Cardiac septum (tissue), 1 donor: ENCODE data around the gene GLUD1. TPM values are rescaled to one million over a fixed set of nuclear protein-coding genes. Genes with fewer than 3 reads are reported as not detected.
"Not testable (repeated sequence)": the region's sequence is repeated elsewhere in the genome, so short reads cannot be mapped to it uniquely, and the experiment has no call there.

Source experiments
- DNase-seq: peaks from one replicate; pipeline ENCODE4 v3.0.0-alpha.2; 2020; ENCODE audit warnings: low spot score
- intact Hi-C: fragments of 100-400 bp; cut with DNase I; formaldehyde crosslinking; loops from one replicate; pipeline ENCODE4 v1.14.0; 2022
- long read RNA-seq: library from polyadenylated mRNA; unstranded; transcript quantifications from one replicate; pipeline ENCODE4 v2.0.0, GENCODE V29; 2021
- total RNA-seq: library from RNA; stranded (reverse); fragmentation: NEBNext Ultra II Directional; extraction: Animal tissue kit (Norgen Biotek cat#: 25700); gene quantifications from one replicate; pipeline ENCODE4 v1.2.1, GENCODE V29; 2021
- donor health status: DM: no; HTN: no; CAD: no.

The GLUD1 gene
- 118 TPM for total RNA-seq
- long read RNA-seq, transcript GLUD1-201 (13 exons, 3,039 nt), result major isoform, 255 of 282 reads
- long read RNA-seq, partial matches to known transcripts, result 18 of 282 reads
- long read RNA-seq, other reads (novel, unspliced or antisense), result 9 of 282 reads

DNA sequence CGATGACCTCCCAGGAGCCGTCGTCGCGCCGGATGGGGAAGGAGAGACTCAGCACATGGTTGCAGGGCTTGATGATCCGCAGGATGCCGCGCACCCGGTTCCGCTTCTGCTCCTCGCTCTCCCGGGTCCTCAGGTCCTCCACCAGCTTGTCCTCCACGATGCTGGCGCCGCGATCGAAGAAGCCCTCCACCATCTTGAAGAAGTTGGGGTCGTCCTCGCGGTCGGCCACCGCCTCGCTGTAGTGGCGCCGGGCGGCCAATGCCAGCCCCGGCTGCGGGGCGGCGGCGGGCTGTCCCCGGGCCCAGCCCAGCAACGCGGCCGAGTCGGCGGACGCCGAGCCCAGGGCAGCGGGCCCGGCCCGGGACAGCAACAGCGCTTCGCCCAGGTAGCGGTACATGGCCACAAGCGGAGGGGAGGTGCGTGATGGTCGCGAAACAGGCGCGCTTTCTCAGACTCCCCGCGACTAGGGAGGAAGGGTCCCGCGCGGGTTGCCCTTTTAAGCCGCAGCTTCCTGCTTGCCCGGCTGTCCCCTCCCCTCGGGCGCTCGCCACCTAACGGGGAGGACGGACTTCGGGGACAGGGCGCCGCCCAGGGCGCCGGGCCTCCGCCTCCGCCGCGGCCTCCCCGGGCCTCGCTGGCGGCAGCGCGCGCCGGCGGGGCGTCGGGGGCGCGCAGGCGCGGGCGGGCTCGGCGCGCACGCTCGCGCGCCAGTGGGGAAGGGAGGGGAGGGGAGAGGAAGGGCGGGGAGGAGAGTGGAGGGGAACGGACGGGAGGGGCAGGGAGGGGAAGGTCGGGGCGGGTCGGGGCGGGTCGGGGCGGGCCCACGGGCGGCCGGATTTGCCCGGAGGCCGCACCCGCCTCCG is at the start of gene GLUD1, which contains the start of gene SHLD2:
GLUD1 (minus strand) TSS at position 471 of the 863 bp plus-strand sequence; CDS start at position 397, 74 bp downstream.
SHLD2 (plus strand) TSS at position 834 of the 863 bp plus-strand sequence. CDS start 56,149 bp downstream, outside the sequence.
- DNase-seq, result peak; percentile 96
- intact Hi-C loops, result loop anchor here (2.0 kb wide), 1 partner anchor 124 kb away; no protein-coding TSS in a partner anchor

DNA sequence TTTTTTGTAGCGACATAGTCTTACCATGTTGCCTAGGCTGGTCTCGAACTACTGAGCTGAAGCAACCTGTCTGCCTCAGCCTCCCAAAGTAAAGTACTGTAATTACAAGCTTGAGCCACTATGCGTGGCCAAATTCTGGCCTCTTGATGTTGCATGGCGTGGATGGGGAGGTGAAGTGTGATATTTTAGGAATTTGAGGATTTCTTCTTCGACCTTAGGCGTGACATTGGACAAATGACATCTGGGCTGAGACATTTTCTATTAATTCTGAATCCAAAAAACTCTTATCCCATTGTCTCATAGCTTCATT is 48.4 kb upstream of the GLUD1 start:
- intact Hi-C loops, result not testable (repeated sequence)

DNA sequence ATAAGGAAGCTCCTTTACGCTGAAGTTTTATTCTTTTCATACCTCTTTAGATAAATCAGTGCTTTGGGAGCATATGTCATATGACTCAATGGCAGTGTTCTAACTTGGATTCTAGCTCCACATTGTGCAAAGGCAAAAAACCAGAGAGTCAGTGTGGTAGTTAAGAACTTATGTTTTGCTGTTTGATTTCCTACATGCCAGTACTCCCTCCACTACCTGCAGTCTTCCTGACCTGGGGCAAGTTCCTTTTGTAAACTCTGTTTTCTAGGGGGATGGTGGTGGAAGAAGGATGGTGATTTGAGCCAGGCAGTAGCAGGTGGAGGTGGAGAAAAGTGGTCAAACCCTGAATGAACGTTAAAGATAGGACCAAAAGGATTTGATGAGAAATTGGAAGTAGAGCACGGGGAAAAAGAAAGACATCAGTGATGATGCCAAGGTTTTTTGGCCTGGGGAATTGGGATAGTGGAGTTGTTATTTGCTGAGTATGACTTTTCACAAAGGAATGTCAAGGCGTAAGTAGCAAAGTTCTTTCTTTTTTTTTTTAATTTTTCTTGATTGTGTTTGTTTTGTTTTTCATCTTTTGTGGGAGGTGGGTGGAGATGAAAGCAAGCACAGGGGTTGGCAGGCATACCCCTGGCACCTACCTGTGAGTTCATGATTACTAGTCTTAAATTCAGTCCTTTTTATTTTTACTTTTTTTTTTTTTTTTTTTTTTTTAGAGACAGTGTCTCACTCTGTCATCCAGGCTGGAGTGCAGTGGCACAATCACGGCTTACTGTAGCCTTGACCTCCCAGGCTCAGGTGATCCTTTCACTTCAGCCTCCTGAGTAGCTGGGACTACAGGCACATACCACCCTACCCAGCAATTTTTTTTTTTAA is 47.8 kb upstream of the GLUD1 start:
- intact Hi-C loops, DNase-seq: not testable (repeated sequence)

More for the DNA sequence above, 48.4 kb upstream of the GLUD1 start:
- not testable (repeated sequence) for DNase-seq

DNA sequence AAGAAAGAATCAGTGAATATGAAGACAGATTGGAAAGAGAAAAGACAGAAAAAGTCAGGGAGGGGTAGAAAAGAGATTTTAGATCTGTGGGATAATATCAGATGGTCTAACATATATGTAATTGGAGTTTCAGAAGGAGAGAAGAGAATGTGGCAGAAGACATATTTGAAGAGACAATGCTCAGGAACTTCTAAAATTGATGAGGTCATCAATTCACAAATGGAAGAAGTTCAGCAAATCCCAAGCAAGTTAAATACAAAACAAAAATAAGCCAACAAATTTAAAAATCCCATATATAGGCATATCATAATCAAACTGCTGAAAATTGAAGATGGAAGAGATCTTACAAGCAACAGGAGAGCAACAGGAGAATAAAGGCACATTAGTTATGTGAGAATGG is 42.8 kb upstream of the GLUD1 start:
- intact Hi-C loops, DNase-seq: not testable (repeated sequence)

DNA sequence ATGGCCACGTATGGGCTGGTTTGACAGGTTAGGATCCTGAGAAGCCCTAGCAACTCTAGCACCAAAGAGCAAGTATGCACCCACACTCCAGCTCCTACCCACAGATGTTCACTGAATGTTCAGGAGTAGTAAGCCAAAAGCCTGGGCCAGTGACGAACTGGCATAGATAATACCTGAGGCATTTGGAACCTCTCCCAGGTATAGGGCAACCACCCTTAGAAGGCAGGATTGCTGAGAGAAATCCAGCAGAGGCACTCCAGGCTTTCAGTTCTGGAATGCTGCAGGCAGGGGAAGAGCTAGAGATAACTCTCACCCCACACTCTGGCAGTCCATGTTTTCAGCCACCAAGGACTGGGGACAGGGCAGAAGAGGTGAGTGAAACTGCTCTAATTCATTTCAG is 39.8 kb upstream of the GLUD1 start:
- intact Hi-C loops, DNase-seq: not testable (repeated sequence)

DNA sequence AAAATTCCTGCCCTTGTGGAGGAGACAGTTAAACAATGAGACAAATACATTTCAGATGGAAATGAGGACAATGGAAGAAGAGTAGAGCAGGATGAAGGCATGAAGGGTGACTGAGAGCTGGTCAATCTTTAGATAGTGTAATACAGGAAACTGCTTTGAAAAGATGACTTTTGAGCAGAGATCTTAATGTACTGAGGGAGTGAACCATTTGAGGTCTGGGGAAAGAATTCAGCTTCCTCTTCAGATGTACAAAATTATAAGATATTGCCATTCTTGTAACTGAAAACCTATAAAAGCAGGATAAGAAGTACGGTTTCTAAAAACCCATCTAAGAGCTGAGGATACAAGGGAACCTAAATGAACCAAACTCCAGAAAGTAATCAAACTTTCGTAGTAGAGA is 39.3 kb upstream of the GLUD1 start:
- intact Hi-C loops, DNase-seq: not testable (repeated sequence)

DNA sequence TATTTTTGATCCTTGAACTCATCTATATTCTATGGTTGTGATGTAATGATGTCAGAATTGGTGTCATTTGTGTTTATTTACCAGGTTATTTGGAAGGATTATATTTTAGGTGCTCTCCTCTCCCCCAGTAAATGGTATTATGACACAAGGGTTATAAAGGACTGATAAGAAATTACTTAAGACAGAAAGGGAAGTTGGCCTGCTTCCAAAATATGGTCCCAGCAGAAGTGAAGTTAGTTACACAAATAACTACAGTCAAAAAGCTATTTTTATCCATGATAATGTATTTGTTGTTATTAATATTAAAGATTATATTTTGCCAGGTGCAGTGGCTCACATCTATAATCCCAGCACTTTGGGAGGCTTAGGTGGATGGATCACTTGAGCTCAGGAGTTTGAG is 37.5 kb upstream of the GLUD1 start:
- intact Hi-C loops, DNase-seq: not testable (repeated sequence)

DNA sequence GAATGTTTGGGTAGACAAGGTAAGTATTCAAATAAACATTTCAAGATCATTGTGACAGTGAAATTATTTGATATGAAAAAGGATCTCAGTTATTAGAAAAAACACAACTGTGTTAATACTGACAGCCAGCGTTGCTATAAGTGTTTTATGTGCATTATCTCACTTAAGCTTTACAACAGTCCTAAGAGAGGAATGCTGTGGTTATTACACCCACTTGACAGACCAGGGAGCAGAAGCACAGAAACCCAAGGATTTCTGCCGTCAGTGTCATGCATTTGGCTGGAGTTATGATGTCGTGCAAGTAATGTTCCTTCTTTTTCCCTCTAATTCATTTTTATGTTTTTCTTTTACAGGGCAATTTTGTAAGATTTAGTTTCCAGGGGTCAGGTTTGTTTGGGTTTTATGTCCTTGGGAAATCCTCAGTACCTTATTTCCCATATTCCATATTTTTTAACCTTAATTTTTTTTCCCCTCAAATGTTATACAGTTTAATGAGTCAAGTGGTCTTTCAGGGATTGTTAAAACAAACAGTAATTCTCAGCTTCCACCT is 33.0 kb upstream of the GLUD1 start:
- DNase-seq, intact Hi-C loops: not testable (repeated sequence)

DNA sequence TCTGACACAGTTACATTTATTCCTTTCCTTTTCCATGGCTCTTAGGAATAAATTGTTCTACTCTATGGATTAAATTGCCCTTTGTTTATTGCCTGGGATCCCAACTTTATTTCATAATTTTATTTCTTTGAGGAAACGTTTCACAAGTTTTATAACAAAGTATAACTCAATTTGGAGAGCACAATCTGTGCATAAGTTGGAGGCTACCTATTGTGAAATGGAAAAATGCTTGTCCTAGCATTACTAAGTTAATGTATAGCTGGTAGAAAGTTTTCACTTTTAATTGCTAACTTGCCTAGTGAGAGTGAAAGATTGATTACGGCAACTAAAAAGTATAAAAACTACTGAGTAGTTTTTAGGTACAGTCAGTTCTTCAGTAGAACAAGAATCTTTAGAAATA is 32.4 kb upstream of the GLUD1 start:
- intact Hi-C loops, DNase-seq: not testable (repeated sequence)

DNA sequence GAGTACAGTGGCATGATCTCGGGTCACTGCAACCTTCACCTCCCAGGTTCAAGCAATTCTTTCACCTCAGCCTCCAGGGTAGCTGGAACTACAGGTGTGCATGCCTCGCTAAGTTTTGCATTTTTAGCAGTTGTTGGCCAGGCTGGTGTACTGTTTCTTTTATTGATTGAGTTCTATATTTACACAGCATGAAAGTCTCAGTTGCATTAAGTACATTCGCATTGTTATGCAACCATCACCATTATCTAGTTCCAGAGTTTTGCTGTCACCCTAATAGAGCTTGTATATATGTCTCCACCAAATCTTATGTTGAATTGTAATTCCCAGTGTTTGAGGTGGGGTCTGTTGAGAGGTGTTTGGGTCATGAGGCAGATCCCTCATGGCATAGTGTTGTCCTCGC is 28.7 kb upstream of the GLUD1 start:
- DNase-seq, intact Hi-C loops: not testable (repeated sequence)

DNA sequence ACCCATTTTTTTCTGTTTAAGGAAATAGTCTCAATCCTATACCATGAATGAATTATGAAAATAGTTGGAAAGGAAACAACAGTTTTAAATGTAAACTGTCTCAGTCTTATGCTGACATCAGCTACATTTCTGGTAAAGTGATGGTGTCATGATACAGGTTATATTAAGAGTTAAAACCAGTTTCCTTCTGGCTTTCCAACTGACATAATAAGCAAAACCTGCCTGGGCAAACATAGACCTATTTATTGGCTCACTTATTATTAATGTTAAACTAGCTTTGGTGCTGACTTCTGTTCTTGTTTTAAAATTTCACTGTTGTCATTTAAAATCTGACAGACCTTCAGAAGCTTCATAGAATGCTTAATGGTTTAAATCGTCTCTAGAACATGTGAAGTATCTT is 24.4 kb upstream of the GLUD1 start:
- DNase-seq, intact Hi-C loops: not testable (repeated sequence)

DNA sequence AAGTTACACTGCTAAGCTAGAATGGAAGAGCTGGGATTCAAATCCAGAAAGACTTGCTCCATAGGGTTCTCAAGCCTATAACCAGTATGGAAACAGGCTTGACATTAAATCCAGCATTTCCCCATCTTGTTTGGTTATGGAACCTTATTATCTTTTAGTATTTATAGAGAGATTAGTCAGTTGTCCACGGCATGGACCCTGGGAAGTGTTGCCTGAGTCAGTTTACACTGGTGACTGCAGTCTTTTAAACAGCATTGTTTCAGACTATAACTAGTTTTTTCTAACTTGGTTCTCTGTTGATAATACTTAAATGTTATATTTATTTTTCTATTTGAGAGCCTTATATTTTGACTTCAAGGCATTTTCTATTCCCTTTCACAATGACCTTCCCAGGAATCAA is 23.5 kb upstream of the GLUD1 start:
- intact Hi-C loops, DNase-seq: not testable (repeated sequence)

DNA sequence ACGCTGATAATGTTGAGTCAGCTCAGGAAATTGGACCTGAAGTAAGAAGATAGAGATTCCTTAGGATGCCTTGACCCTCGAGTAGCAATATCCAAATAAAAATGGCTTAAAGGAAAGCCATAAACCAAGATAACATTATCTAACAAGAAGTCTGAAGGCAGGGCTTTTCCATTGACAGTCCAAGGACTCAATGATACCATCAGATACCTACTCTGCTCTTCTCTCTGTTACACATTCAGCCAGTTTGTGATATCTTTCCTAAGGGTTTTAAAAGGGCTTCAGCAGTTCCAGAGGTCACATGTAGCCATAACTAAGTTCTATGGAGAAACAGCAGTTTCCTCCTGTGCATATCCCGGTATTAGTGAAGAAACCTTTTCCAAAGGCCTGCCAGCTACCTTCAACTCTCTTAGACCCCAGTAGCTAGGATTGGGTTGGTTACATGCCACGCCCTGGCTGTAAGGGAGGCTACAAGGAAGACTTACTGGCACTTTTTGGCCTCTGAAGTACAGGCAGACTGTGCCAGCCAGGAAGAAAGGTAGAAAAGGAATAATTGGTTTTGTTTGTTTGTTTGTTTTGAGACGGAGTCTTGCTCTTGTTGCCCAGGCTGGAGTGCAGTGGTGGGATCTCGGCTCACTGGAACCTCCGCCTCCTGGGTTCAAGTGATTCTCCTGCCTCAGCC is 10.9 kb upstream of the GLUD1 start:
- intact Hi-C loops, result no loop called here
- DNase-seq, result no peak

DNA sequence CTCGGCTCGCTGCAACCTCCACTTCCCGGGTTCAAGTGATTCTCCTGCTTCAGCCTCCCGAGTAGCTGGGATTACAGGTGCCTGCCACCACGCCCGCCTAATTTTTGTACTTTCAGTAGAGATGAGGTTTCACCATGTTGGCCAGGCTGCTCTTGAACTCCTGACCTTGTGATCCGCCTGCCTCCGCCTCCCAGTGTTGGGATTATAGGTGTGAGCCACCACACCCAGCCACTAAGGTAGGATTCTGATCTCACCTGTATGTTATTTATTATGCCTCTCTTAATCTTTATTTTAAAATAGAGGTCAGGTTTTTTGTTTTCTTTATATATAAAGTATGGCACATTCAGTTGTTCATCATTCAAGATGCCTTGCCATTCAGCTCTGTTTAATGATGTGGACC is 10.1 kb upstream of the GLUD1 start:
- DNase-seq, intact Hi-C loops: not testable (repeated sequence)

DNA sequence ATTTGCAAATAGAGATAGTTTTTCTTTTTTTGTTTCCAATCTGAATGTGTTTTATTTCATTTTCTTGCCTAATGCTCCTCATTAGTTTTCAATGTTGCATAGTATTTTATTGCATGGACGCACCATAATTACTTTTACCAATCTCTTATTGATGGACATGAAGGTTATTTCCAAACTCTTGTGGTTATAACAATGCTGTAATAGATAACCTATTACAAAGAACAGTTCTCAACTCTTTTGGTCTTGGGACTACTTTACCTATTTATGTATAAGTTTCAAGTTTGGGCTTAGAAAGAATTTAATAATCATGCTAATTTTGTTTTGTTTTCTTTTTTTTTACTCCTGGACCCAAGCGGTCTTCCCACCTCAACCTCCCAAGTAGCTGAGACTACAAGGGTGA is 7.4 kb upstream of the GLUD1 start:
- intact Hi-C loops, result no loop called here
- DNase-seq, result no peak

DNA sequence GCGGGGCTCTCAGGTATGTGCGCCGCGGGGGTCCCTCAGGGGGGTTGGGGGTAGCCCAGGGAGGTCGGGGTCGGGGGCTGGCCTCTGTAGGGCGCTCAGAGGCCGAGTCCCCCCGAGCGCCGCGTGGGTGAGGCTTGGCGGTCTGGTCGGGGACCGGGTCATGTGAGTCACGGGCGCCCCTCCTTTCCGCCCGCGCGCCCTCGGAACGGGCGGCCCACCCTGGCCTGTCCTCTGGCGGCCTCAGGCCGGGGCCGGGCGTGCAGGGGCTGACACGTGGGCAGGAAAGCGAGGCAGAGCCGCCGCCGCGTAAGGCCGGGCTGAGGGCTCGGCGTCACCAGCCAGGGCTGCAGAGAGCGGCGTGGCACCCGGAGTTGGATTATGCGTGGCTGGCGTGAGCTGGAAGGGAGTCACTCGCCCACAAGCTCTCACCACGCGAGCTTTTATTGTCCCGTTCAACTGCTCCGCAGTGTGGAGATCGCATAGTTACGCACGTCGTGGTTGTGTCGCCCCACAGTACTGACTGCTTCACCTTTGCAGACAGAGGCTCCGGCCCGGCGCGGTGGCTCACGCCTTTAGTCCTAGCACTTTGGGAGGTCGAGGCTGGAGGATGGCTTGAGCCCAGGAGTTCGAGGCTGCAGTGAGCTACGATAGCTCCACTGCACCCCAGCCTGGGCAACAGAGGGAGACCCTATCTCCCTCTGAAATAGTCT is 748 bp upstream of the GLUD1 start:
- peak; percentile 92 for DNase-seq
- intact Hi-C loops, result loop anchor here (2.0 kb wide), 1 partner anchor 125 kb away; no protein-coding TSS in a partner anchor

DNA sequence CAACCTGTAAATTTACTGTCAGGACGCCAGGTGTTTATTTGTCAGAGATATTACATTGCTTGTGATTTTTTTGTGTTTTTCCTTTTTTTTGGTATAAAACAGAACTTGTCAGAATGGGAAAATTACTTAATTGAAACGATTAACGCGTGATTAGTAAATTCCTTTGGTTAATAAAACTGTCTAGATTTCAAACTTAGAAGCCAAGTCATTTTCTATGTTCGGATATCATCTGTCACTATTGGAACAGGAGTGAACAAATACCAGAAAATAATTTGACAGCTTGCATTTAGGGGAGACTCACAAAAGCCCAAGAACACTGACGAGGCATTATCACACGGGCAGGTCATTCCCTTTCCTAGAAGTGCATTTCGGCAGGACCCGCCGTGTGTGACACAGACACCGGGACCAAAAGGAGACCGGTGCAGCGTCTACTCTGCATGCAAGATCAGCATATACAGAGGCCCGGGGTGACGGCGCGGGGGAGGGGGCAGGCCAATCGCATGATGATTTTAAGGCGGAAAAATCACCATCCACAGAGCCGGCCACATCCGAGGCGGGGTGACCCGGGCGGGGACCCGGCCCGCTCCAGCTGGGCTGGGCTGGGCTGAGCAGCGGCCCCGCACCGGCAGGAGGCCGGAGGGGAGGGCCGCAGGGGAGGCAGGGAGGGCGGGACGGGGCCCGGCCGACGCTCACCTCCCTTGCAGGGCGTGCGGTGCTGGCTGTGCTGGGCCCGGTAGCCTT is 841 bp downstream of the GLUD1 start:
- intact Hi-C loops, result loop anchor here (2.0 kb wide), 1 partner anchor 123 kb away; no protein-coding TSS in a partner anchor
- peak; percentile 79 for DNase-seq
